Renal cortex interstitium (tissue), 11 donors: Measurements from ENCODE around the gene PTPRN2. TPM values are rescaled to one million over a fixed set of nuclear protein-coding genes. Genes with fewer than 3 reads are reported as not detected.
"Not testable (repeated sequence)": the region's sequence is repeated elsewhere in the genome, so short reads cannot be mapped to it uniquely, and the experiment has no call there.

ENCODE experiments used
- DNase-seq, 11 donors: peaks; one replicate each; pipeline ENCODE4 v3.0.0-alpha.2; 2013; ENCODE audit warnings: low read depth in 9 of 11, low spot score in 4 of 11; ENCODE audit errors: extremely low read depth in 1 of 11
- polyA plus RNA-seq, 3 donors: library from polyadenylated mRNA; unstranded; fragments of 120-200 nt; gene quantifications; one replicate each; pipeline ENCODE4 v1.2.1, GENCODE V29; 2013; ENCODE audit not compliant: insufficient read length in 3 of 3

The PTPRN2 gene
- polyA plus RNA-seq, 3 donors: 6.0 to 7.7 (median 7.2) TPM

DNA sequence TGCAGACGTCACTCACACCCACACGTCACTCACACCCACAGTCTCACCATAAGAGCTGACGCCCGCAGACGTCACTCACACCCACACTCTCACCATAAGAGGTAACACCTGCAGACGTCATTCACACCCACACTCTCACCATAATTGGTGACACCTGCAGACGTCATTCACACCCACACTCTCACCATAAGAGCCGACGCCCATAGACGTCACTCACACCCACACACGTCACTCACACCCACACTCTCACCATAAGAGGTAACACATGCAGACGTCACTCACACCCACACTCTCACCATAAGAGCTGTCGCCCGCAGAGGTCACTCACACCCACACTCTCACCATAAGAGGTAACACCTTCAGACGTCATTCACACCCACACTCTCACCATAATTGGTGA lies 246.5 kb downstream of the PTPRN2 start:
- DNase-seq: not testable (repeated sequence)

- not testable (repeated sequence) for DNase-seq
Observed at GRCh38 chr7:158336952-158337351, 250.7 kb downstream of the PTPRN2 start.

DNA sequence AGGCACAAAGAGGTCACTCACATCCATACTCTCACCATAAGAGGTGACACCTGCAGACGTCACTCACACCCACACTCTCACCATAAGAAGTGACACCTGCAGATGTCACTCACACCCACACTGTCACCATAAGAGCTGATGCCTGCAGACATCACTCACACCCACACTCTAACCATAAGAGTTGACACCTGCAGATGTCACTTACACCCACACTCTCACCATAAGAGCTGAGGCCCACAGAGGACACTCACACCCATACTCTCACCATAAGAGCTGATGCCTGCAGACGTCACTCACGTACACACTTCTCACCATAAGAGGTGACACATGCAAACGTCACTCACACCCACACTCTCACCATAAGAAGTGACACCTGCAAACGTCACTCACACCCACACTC lies 255.1 kb downstream of the PTPRN2 start:
- DNase-seq: not testable (repeated sequence)

GRCh38 chr7:158331826-158332450 lies 255.7 kb downstream of the PTPRN2 start:
- not testable (repeated sequence) for DNase-seq

DNA sequence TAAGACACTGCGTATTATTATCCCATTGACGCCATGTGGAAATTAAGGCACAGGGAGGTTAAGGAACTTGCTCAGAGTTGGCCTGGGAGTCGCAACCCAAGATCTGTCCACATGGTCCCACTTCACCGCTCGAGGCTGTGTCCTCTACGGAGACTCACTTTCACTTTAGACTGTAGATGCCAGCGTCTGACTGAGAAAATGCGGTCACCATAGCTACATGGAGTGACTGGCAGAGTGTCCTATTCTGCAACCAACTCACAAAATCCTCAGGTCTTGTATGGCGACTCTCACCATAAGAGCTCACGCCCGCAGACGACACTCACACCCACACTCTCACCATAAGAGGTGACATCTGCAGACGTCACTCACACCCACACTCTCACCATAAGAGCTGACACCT lies 257.9 kb downstream of the PTPRN2 start:
- no peak for DNase-seq

DNA sequence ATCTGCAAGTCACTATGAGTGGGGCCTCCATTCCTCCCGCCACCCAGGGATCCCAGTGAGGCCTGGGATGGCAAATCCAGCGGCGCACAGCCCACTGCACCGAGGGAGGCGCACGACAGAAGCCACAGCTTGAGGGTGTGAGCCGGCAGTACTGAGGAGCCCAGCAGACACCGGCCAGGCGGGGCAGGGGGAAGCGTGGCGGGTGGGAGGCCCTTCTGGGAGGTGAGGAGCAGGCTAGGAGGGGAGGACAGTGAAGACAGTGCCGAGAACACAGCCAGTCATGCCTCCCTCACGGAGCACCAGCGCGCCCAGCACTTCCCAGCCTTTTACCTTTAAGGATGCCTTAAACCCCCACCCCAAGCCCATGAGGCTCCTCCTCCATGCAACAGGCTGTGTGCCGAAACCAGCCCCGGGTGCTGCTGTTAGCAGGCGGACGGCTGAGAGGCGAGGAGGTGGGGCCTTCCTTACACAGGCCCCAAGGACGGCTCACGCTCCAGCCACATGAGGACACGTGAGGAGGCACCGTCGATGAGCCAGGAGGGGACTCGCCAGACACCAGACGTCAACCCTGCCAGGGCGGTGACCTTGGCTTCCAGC lies 258.5 kb downstream of the PTPRN2 start:
- no peak for DNase-seq

GRCh38 chr7:158328376-158329013 lies 259.1 kb downstream of the PTPRN2 start:
- no peak for DNase-seq

DNA sequence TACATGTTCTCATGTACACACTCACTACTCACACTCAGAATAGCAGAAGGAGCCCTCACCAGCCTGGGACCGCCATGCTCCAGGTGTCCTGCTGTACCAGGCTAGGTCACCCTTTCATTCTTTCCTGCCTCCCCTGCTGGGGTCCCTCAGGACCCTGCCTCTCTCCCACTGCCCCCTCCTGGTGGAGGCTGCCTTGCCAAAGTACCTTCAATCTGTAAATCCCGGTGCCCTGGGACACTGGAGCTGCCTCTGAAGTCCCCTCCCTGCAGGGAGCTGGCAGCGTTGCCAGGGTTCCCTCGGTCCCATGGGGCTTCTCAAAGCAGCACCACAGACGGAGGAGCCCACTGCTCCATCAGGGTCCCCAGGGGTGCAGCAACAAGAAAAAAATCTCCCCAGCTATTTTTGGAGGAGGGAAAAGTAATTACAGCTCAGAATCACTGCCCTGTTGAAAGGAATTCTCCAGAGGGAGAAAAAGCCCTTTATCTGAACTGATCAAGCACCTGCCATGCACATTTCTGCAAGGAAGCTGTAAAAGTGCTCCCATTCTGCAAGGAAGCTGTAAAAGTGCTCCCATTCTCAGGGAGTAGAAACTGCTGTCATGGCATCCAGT lies 259.9 kb downstream of the PTPRN2 start:
- no peak for DNase-seq

GRCh38 chr7:158327012-158327411 lies 260.6 kb downstream of the PTPRN2 start:
- no peak for DNase-seq

- DNase-seq: peak in 6 of 11 donors; percentile 17 to 42 (median 32)
Observed at GRCh38 chr7:158325530-158326381, 261.9 kb downstream of the PTPRN2 start.

- no peak for DNase-seq
Observed at GRCh38 chr7:158324397-158325360, 262.9 kb downstream of the PTPRN2 start.

DNA sequence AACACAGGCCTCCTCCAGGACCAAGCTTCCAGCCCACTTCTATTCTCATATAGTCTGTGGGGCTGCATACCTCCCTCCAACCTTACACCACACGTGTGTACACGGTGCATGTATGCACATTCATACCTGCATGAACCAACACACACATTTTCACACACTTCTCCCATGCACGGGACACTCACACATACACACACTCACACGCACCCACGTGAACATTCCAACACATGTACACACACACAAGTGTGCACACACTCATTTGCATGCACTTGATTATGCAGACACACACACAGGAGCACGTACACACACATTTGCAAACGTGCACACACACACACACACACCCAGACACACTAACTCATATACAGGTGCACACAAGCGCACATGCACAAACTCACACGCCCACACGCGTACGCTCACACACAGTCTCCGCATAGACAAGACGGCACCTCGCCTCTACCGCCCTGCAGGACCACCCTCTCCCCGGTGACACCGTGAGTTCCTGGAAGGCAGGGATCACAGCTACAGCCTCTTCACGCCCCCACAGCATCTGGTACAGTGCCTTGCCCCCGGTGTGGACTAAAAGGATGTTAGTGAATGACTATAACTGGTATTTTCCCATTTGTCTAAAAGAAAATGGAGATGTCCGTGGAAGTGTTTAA lies 263.8 kb downstream of the PTPRN2 start:
- DNase-seq: no peak

DNA sequence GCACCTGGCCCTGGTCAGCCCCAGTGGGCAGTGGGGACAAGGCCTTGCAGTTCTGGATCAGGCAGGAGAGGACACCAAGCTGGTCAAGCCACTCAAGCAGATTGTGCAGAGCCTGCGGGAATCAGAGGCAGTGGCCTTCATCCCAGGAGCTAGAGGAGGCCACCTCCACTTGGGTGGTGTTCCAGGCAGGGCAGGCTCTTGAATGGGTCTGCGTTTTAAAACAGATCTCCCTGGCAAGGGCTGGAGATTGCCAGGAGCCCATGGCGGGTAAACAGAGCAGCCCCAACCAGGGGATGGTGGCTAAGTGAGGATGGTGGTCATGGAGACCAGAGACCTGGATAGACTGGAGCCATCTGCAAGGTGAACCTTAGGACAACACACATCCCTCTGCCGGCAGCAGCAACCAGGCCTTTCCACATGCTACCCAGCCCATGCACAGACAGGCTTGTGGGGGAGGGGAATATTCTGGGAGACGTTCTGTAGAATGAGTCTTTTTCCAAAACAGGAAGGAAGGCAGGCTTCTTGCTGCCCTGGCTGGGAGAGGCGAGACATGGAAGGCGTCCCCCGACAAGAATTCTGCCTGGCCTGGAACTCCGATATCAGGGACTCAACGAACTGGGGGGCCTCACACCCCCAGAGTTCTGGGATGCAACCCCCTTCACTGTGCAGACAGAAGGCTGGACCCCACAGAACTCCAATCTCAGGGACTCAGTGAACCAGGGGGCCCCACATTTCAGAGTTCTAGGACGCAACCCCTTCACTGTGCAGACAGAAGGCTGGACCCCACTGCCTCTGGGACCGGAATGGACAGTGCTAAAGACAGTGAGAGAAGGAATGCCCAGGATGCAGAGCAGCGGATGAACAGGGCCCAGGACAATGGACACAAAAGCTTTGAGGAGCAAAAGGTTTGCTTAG lies 264.8 kb downstream of the PTPRN2 start:
- DNase-seq: no peak

DNA sequence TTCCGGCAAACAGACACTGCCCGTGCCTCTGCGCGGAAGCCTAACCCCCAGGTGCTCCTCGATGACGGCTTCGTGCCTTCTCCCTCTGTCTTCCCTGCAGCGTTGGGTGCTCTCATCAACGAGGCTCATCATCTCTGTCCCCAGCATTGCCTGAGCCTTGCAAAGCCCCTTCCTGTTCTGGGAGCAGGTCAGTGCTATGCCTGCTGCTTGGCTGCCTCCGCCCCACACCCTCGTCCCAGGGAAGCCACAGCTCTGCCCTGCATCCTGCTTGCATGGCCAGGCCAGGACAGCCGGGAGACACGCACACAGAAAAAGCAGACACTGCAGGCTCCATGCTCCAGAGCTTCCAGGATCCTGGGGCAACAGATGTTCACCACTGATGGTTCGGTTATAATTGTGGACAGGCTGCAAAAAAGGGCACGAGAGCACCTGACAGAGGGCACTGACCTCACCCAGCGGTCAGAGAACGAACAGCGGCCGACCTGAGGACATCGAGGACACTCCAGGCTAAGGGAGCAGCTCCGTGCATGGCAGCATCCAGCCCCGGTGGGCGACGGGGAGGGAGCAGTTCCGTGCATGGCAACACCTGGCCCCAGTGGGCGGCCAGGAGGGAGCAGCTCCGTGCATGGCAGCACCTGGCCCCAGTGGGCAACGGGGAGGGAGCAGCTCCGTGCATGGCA lies 265.5 kb downstream of the PTPRN2 start:
- no peak for DNase-seq

GRCh38 chr7:158321056-158321700 lies 266.4 kb downstream of the PTPRN2 start:
- no peak for DNase-seq

- no peak for DNase-seq
Observed at GRCh38 chr7:158320328-158320727, 267.3 kb downstream of the PTPRN2 start.
